Measurements from ENCODE around the gene CA7. TPM values are rescaled to one million over a fixed set of nuclear protein-coding genes. Genes with fewer than 3 reads are reported as not detected.
"Not testable (repeated sequence)": the region's sequence is repeated elsewhere in the genome, so short reads cannot be mapped to it uniquely, and the experiment has no call there.

The CA7 gene
- total RNA-seq, 2 donors from 2014 or later: not detected

DNA sequence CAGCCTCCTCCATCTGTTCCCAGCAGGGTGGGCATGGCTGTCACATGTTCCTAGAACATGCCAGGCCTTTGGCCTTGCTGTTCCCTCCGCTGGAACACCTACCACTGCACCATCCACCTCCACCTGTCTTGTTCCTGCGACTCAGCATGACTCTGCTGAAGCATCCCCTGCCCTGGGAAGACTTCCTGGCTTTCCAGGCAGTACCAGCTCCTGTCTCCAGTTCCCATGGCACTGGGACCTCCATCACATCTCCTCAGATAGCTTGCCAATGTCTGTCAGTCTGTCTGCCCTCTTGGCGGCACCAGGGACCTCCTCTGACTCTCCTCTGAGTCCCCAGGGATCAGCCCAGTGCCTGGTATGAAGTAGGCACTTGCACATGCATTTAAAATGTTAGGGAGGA is 51.8 kb downstream of the CA7 start:
- no peak overlapping the region for H3K9ac ChIP-seq (ENCODE audit: extremely low read depth, low read length, poor library complexity, severe bottlenecking)
- H3K27ac ChIP-seq (ENCODE audit: low read depth, low read length): no peak overlapping the region
- Mint-ChIP-seq H3K27me3 (ENCODE audit: insufficient read depth) (peaks cover 7% of the 10 kb centered on the region), H3K27ac (peak overlapping the region; percentile 10), H3K9me3 (no peaks in the 10 kb centered on the region), H3K36me3 (ENCODE audit: low read depth) (no peaks in the 10 kb centered on the region), H3K4me3 (no peak overlapping the region), H3K4me1 (peaks cover 15% of the 10 kb centered on the region)
- no peaks in the 10 kb centered on the region for H3K27me3 ChIP-seq (ENCODE audit: control insufficient read depth, insufficient read depth, low read length, poor library complexity, severe bottlenecking)
- 89 to 100% methylated on average over 1 to 3 of the region's 3 CpGs for WGBS, 2 experiments (ENCODE audit: insufficient coverage in 1 of 2, insufficient read length in 1 of 2)
- no peak overlapping the region for H3K4me3 ChIP-seq (ENCODE audit: low read length)
- H3K4me1 ChIP-seq (ENCODE audit: control insufficient read depth, insufficient read depth, low read length): peaks cover 10% of the 10 kb centered on the region
- H3K36me3 ChIP-seq (ENCODE audit: control insufficient read depth, insufficient read depth, low read length): peaks cover 5% of the 10 kb centered on the region
- no peak for DNase-seq
- H3K9me3 ChIP-seq (ENCODE audit: control insufficient read depth, low read length): no peaks in the 10 kb centered on the region
- TF ChIP-seq, protein P1, sequence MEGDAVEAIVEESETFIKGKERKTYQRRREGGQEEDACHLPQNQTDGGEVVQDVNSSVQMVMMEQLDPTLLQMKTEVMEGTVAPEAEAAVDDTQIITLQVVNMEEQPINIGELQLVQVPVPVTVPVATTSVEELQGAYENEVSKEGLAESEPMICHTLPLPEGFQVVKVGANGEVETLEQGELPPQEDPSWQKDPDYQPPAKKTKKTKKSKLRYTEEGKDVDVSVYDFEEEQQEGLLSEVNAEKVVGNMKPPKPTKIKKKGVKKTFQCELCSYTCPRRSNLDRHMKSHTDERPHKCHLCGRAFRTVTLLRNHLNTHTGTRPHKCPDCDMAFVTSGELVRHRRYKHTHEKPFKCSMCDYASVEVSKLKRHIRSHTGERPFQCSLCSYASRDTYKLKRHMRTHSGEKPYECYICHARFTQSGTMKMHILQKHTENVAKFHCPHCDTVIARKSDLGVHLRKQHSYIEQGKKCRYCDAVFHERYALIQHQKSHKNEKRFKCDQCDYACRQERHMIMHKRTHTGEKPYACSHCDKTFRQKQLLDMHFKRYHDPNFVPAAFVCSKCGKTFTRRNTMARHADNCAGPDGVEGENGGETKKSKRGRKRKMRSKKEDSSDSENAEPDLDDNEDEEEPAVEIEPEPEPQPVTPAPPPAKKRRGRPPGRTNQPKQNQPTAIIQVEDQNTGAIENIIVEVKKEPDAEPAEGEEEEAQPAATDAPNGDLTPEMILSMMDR (conservative IDR thresholded peaks at IDR 0.05): no peak

DNA sequence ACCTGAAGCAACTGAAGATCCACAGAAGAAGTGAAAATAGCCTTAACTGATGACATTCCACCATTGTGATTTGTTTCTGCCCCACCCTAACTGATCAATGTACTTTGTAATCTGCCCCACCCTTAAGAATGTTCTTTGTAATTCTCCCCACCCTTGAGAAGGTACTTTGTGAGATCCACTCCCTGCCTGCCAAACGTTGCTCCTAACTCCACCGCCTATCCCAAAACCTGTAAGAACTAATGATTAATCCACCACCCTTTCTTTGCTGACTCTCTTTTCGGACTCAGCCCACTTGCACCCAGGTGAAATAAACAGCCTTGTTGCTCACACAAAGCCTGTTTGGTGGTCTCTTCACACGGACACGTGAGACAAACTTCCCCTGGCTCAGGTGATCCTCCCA is 52.5 kb downstream of the CA7 start:
- not testable (repeated sequence) for H3K36me3 ChIP-seq (ENCODE audit: control insufficient read depth, insufficient read depth, low read length); H3K4me3 ChIP-seq (ENCODE audit: low read length); H3K9ac ChIP-seq (ENCODE audit: extremely low read depth, low read length, poor library complexity, severe bottlenecking); H3K9me3 Mint-ChIP-seq; H3K9me3 ChIP-seq (ENCODE audit: control insufficient read depth, low read length); H3K36me3 Mint-ChIP-seq (ENCODE audit: low read depth); H3K27ac ChIP-seq (ENCODE audit: low read depth, low read length); DNase-seq; H3K4me3 Mint-ChIP-seq; H3K27me3 Mint-ChIP-seq (ENCODE audit: insufficient read depth); H3K27me3 ChIP-seq (ENCODE audit: control insufficient read depth, insufficient read depth, low read length, poor library complexity, severe bottlenecking); H3K4me1 ChIP-seq (ENCODE audit: control insufficient read depth, insufficient read depth, low read length); H3K27ac Mint-ChIP-seq
- H3K4me1 Mint-ChIP-seq: peaks cover 15% of the 10 kb centered on the region
- 64 to 75% methylated on average over 3 to 5 of the region's 5 CpGs for WGBS, 2 experiments (ENCODE audit: insufficient coverage in 1 of 2, insufficient read length in 1 of 2)

DNA sequence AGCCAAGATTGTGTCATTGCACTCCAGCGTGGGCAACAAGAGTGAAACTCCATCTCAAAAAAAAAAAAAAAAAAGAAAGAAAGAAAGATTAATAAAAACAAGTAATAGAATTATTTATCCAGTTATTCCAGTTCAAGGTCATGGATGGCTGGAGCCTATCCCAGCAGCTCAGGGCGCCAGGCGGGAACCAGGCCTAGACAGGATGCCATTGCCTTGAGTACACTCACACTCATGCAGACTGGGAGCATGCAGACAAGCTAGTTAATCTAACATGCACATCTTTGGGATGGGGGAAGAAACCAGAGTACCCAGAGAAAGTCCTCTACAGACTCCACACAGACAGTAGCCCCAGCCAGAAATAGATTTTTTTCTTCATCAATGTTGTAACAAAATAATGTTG is 54.0 kb downstream of the CA7 start:
- H3K27ac Mint-ChIP-seq: no peak overlapping the region
- H3K4me3 Mint-ChIP-seq: no peak overlapping the region
- Histone ChIP-seq H3K27ac (ENCODE audit: low read depth, low read length) (no peak overlapping the region), H3K9ac (ENCODE audit: extremely low read depth, low read length, poor library complexity, severe bottlenecking) (no peak overlapping the region), H3K9me3 (ENCODE audit: control insufficient read depth, low read length) (no peaks in the 10 kb centered on the region), H3K4me1 (ENCODE audit: control insufficient read depth, insufficient read depth, low read length) (peaks cover 10% of the 10 kb centered on the region), H3K27me3 (ENCODE audit: control insufficient read depth, insufficient read depth, low read length, poor library complexity, severe bottlenecking) (no peaks in the 10 kb centered on the region), H3K36me3 (ENCODE audit: control insufficient read depth, insufficient read depth, low read length) (no peaks in the 10 kb centered on the region), H3K4me3 (ENCODE audit: low read length) (no peak overlapping the region)
- no peak for DNase-seq
- TF ChIP-seq, protein P1 (conservative IDR thresholded peaks at IDR 0.05): no peak
- H3K4me1 Mint-ChIP-seq: peaks cover 15% of the 10 kb centered on the region
- H3K9me3 Mint-ChIP-seq: no peaks in the 10 kb centered on the region
- H3K36me3 Mint-ChIP-seq (ENCODE audit: low read depth): no peaks in the 10 kb centered on the region
- 95 to 100% methylated on average over 1 to 2 of the region's 3 CpGs for WGBS, 2 experiments (ENCODE audit: insufficient coverage in 1 of 2, insufficient read length in 1 of 2)
- peaks cover 7% of the 10 kb centered on the region for H3K27me3 Mint-ChIP-seq (ENCODE audit: insufficient read depth)

DNA sequence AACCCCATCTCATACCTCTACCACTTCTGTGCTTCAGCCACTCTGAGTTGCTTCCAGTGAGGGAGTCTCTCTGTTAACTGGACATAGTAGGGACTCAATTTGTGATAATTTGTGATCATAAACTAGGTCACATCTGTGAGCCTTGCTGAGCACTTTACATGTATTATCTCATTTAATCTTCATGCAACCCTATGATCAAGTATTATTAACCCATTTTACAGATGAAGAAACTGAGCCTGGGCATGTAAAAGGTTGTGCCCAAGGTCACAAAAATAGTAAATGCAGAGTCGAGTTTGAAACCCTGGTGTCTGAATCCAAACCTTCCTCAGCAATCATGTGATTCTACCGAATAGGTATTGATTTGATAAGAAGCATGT is 54.7 kb downstream of the CA7 start:
- no peaks in the 10 kb centered on the region for H3K9me3 ChIP-seq (ENCODE audit: control insufficient read depth, low read length)
- no peak overlapping the region for H3K4me3 ChIP-seq (ENCODE audit: low read length)
- Mint-ChIP-seq H3K4me3 (no peak overlapping the region), H3K4me1 (peaks cover 15% of the 10 kb centered on the region), H3K36me3 (ENCODE audit: low read depth) (no peaks in the 10 kb centered on the region), H3K27me3 (ENCODE audit: insufficient read depth) (peaks cover 7% of the 10 kb centered on the region), H3K9me3 (no peaks in the 10 kb centered on the region), H3K27ac (no peak overlapping the region)
- no peak overlapping the region for H3K27ac ChIP-seq (ENCODE audit: low read depth, low read length)
- no peak overlapping the region for H3K9ac ChIP-seq (ENCODE audit: extremely low read depth, low read length, poor library complexity, severe bottlenecking)
- WGBS, 2 experiments (ENCODE audit: insufficient coverage in 1 of 2, insufficient read length in 1 of 2): 94 to 100% methylated on average over 2 of the region's 2 CpGs
- no peaks in the 10 kb centered on the region for H3K36me3 ChIP-seq (ENCODE audit: control insufficient read depth, insufficient read depth, low read length)
- H3K27me3 ChIP-seq (ENCODE audit: control insufficient read depth, insufficient read depth, low read length, poor library complexity, severe bottlenecking): no peaks in the 10 kb centered on the region
- TF ChIP-seq, protein P1 (conservative IDR thresholded peaks at IDR 0.05): no peak
- DNase-seq: no peak
- peaks cover 10% of the 10 kb centered on the region for H3K4me1 ChIP-seq (ENCODE audit: control insufficient read depth, insufficient read depth, low read length)

Data from endodermal cell (in vitro differentiated cells).